Stimulated activated CD4-positive, alpha-beta T cell treated with anti-CD3 and anti-CD28 coated beads, Interleukin-12 subunit alpha, Interleukin-12 subunit beta, amount 100 ng/mL, for 24 hours (primary cell): ENCODE measurements around the gene KDM5D.

Experiments
- DNase-seq, 2 experiments: peaks; one replicate each; pipeline ENCODE4 v3.0.0-alpha.2; 2020; ENCODE audit warnings: low read depth in 2 of 2

KDM5D gene

GRCh38 chrY:19744381-19745378 lies at the start of gene KDM5D:
TSS of gene KDM5D (minus strand) at chrY:19744726. CDS start at chrY:19744534, 192 bp downstream.
- DNase-seq, result peak; percentile 30 to 43

- DNase-seq, result no peak
These were observed 23.8 kb upstream of the KDM5D start for GRCh38 chrY:19768375-19768774.

- no peak for DNase-seq
These were observed 1.2 kb downstream of the KDM5D start for GRCh38 chrY:19743331-19743730.

- DNase-seq, result no peak
These were observed 2.4 kb downstream of the KDM5D start for GRCh38 chrY:19742153-19742552.

GRCh38 chrY:19734425-19734824 lies 10.1 kb downstream of the KDM5D start:
- no peak for DNase-seq

GRCh38 chrY:19717950-19718349 lies 26.6 kb downstream of the KDM5D start:
- DNase-seq, result no peak

- no peak for DNase-seq
These were observed 27.4 kb downstream of the KDM5D start for GRCh38 chrY:19717146-19717545.

- no peak for DNase-seq
These were observed 29.3 kb downstream of the KDM5D start for GRCh38 chrY:19715226-19715625.

- no peak for DNase-seq
These were observed 31.1 kb downstream of the KDM5D start for GRCh38 chrY:19713430-19713829.

GRCh38 chrY:19706273-19706672 lies 38.3 kb downstream of the KDM5D start:
- no peak for DNase-seq

GRCh38 chrY:19698495-19698894 lies 46.0 kb downstream of the KDM5D start:
- no peak for DNase-seq

- DNase-seq, result no peak
These were observed 63.7 kb downstream of the KDM5D start for GRCh38 chrY:19680821-19681220.
